Hepatocyte (in vitro differentiated cells): ENCODE measurements around the gene ADAMTS9.

Experiments
- EZH2phosphoT487 ChIP-seq: fragments of 200-600 bp; sonication (generic); IDR thresholded peaks from one replicate; pipeline ENCODE4 v1.6.1; 2018; ENCODE audit warnings: antibody characterized with exemption, mild to moderate bottlenecking, low read depth, moderate library complexity; ENCODE audit not compliant: unreplicated experiment, severe bottlenecking
- TF ChIP-seq, protein P1 (sequence below): fragments of 200-600 bp; sonication (generic); IDR thresholded peaks from 2 replicates; pipeline ENCODE4 v1.5.1; 2016; ENCODE audit warnings: antibody characterized with exemption, mild to moderate bottlenecking; ENCODE audit not compliant: poor library complexity

- TF ChIP-seq, protein P1, sequence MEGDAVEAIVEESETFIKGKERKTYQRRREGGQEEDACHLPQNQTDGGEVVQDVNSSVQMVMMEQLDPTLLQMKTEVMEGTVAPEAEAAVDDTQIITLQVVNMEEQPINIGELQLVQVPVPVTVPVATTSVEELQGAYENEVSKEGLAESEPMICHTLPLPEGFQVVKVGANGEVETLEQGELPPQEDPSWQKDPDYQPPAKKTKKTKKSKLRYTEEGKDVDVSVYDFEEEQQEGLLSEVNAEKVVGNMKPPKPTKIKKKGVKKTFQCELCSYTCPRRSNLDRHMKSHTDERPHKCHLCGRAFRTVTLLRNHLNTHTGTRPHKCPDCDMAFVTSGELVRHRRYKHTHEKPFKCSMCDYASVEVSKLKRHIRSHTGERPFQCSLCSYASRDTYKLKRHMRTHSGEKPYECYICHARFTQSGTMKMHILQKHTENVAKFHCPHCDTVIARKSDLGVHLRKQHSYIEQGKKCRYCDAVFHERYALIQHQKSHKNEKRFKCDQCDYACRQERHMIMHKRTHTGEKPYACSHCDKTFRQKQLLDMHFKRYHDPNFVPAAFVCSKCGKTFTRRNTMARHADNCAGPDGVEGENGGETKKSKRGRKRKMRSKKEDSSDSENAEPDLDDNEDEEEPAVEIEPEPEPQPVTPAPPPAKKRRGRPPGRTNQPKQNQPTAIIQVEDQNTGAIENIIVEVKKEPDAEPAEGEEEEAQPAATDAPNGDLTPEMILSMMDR = no peak
- no peak for TF ChIP-seq EZH2phosphoT487
Measured at GRCh38 chr3:64546856-64547255, 140.9 kb downstream of the ADAMTS9 start.
